Left ventricle myocardium inferior (tissue), 1 donor: Measurements from ENCODE around the gene FETUB. TPM values are rescaled to one million over a fixed set of nuclear protein-coding genes. Genes with fewer than 3 reads are reported as not detected.
A peak's percentile ranks its signal among the peaks of the same experiment; 100 is the strongest.

Experiments used
- DNase-seq: peaks from one replicate; pipeline ENCODE4 v3.0.0-alpha.2; 2020
- H3K27ac ChIP-seq: fragments of 200-600 bp; replicated peaks from 2 replicates; pipeline ENCODE4 v1.8.0; 2021
- H3K27me3 ChIP-seq: fragments of 200-600 bp; 2 replicates; pipeline ENCODE4 v1.8.0; 2021; ENCODE audit warnings: low read depth
- H3K36me3 ChIP-seq: fragments of 200-600 bp; 2 replicates; pipeline ENCODE4 v1.8.0; 2021
- H3K4me1 ChIP-seq: fragments of 200-600 bp; 2 replicates; pipeline ENCODE4 v1.8.0; 2021
- H3K4me3 ChIP-seq: fragments of 200-600 bp; 2 replicates; pipeline ENCODE4 v1.8.0; 2021; ENCODE audit warnings: mild to moderate bottlenecking, moderate library complexity
- H3K9me3 ChIP-seq: fragments of 200-600 bp; replicated peaks from 2 replicates; pipeline ENCODE4 v1.8.0; 2021
- intact Hi-C: fragments of 100-400 bp; cut with micrococcal nuclease; formaldehyde crosslinking; loops from one replicate; pipeline ENCODE4 v1.11.0; 2022
- total RNA-seq: library from RNA; stranded (reverse); fragmentation: NEBNext Ultra II Directional; extraction: Animal tissue kit (Norgen Biotek cat#: 25700); gene quantifications from one replicate; pipeline ENCODE4 v1.2.1, GENCODE V29; 2021
- TF ChIP-seq, protein P1 (sequence below): fragments of 200-600 bp; IDR thresholded peaks from 2 replicates; pipeline ENCODE4 v1.8.0; 2021; ENCODE audit warnings: antibody characterized with exemption, mild to moderate bottlenecking, borderline replicate concordance
- donor health status: DM: no; HTN: yes; CAD: no; lungs with severe emphysema.

FETUB gene
- total RNA-seq, 1 donor from 2014 or later: not detected

DNA sequence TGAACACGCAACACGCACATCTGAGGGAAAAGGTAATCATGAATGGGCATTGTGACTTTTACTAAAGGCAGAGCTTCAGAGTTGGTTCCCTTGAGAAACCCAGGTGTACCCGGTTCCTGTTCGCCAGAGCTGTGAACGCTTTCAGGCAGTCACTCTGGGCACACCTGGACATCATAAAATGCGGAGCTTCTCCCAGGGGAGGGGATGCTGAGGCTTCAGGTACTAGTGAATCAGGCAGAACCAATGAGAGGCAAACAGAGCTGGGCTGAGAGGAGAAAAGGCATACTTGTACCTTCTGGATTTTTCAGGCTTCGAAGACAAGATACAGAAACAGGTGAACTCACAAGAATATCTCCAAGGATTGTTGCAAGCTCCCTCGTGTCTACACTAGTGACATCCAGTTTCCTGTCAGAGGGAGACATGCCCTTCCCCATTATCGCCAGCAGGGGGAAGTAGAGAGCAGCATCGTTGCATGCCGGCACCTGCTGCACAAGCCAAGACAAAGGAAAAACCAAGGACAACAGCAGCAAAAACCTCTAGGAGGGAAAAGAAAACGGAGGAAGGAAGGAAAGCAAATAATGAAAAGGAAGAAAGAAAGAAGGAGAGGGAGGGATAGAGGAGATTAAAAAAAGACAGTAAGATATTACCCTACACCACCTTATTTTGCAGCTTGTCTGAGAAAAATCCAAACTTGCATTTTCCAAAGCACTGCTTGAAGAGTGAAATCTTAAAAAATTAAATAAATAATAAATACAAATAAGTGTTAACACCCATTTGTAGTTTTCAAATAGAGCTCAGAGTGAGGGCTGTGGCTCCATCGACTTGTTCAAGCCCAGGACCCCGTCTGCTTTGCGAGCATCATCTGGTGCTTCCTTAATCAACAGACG is 25.4 kb upstream of the FETUB start:
- intact Hi-C loops: no loop called here
- H3K4me3 ChIP-seq: no peak overlapping the region
- H3K27me3 ChIP-seq: peaks cover 58% of the 10 kb centered on the region
- H3K27ac ChIP-seq: no peak overlapping the region
- peaks cover 10% of the 10 kb centered on the region for H3K4me1 ChIP-seq
- no peaks in the 10 kb centered on the region for H3K36me3 ChIP-seq
- no peaks in the 10 kb centered on the region for H3K9me3 ChIP-seq
- peak; percentile 68 for DNase-seq
- TF ChIP-seq, protein P1, sequence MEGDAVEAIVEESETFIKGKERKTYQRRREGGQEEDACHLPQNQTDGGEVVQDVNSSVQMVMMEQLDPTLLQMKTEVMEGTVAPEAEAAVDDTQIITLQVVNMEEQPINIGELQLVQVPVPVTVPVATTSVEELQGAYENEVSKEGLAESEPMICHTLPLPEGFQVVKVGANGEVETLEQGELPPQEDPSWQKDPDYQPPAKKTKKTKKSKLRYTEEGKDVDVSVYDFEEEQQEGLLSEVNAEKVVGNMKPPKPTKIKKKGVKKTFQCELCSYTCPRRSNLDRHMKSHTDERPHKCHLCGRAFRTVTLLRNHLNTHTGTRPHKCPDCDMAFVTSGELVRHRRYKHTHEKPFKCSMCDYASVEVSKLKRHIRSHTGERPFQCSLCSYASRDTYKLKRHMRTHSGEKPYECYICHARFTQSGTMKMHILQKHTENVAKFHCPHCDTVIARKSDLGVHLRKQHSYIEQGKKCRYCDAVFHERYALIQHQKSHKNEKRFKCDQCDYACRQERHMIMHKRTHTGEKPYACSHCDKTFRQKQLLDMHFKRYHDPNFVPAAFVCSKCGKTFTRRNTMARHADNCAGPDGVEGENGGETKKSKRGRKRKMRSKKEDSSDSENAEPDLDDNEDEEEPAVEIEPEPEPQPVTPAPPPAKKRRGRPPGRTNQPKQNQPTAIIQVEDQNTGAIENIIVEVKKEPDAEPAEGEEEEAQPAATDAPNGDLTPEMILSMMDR: peak; percentile 95

DNA sequence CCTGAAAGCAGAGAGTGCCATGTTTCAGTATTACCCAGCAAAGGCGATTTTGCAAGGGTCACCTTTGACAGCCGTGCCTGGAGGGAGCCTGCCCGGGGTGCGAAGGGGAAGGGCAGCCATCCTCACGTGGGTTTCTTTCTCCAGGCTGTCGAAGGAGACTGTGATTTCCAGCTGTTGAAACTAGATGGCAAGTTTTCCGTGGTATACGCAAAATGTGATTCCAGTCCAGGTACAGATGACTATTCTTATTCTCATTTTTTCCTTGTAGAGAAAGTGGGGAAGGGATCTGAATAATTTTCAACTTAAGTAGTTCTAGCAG is 23.9 kb upstream of the FETUB start:
- H3K27ac ChIP-seq: no peak overlapping the region
- peaks cover 72% of the 10 kb centered on the region for H3K27me3 ChIP-seq
- intact Hi-C loops: no loop called here
- H3K4me3 ChIP-seq: no peak overlapping the region
- DNase-seq: no peak
- H3K4me1 ChIP-seq: peaks cover 10% of the 10 kb centered on the region
- H3K9me3 ChIP-seq: no peaks in the 10 kb centered on the region
- TF ChIP-seq, protein P1: no peak
- H3K36me3 ChIP-seq: no peaks in the 10 kb centered on the region

DNA sequence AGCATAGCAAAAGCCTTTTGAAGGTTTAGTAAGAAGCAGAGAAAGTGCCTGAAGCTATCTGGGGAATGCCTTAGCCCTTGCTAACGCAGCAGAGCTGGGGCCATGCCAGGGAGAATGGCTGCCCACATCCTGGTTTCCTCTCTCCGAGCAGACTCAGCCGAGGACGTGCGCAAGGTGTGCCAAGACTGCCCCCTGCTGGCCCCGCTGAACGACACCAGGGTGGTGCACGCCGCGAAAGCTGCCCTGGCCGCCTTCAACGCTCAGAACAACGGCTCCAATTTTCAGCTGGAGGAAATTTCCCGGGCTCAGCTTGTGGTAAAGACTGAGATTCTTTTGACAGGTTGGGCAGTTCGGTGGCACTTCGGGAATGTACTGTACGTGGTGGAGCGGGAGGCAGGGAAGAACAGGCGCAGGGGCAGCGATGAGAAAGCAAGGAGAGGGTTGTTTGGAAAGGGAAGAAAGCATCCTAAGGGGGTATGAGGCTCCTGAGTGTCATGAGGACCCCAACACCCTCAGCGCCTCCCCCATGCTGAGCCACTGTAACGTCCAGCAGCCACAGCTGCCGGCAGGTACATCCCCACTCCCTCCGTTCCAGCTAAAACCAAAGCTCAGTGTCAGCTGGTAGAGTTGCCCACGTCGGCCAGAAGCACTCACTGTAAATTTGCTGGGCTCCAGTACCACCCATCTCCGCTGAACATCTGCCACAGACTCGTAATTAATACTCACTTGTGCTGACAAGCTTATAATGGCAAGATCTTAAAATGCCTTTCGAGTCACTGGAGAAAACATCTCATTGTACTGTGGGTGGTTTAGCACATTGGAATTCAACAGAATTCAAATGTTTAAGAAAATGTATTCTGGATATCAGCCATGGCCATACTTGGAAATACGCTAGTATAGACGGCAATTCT is 22.9 kb upstream of the FETUB start:
- H3K27me3 ChIP-seq: peaks cover 72% of the 10 kb centered on the region

DNA sequence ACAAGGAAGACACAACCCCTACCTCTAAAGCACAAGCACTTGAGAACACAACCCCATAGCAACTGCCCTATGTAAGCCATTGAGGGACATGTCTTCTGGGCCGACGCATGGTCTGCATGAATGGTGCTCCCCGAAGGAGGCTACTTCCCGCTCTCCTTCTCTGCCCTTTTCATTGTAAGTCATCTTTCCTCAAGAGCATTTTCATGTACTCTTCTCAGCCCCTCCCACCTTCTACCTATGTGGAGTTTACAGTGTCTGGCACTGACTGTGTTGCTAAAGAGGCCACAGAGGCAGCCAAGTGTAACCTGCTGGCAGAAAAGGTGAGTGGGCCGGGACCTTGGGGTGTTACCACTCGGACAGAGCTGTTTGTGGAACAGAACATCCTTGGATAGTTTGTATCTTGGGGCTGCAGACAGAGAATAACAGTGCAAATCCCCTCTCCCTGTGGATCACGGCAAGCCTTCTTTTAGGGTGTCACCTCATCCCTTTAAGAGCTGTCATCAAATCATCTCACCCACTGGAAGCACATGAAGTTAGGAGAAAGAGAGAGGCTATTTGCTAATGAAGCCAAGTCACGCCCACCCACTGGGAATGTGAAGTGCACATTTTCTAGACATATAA is 21.8 kb upstream of the FETUB start:
- intact Hi-C loops: no loop called here
- Histone ChIP-seq H3K9me3 (no peaks in the 10 kb centered on the region), H3K27ac (no peak overlapping the region), H3K27me3 (peaks cover 62% of the 10 kb centered on the region), H3K36me3 (no peaks in the 10 kb centered on the region), H3K4me3 (no peak overlapping the region), H3K4me1 (peaks cover 10% of the 10 kb centered on the region)
- TF ChIP-seq, protein P1: no peak
- no peak for DNase-seq

More for the DNA sequence above, 22.9 kb upstream of the FETUB start:
- no peaks in the 10 kb centered on the region for H3K36me3 ChIP-seq
- peaks cover 10% of the 10 kb centered on the region for H3K4me1 ChIP-seq
- intact Hi-C loops: no loop called here
- no peak overlapping the region for H3K27ac ChIP-seq
- peak overlapping the region; percentile 39 for H3K4me3 ChIP-seq
- TF ChIP-seq, protein P1: peak; percentile 86
- DNase-seq: peak; percentile 77
- no peaks in the 10 kb centered on the region for H3K9me3 ChIP-seq

DNA sequence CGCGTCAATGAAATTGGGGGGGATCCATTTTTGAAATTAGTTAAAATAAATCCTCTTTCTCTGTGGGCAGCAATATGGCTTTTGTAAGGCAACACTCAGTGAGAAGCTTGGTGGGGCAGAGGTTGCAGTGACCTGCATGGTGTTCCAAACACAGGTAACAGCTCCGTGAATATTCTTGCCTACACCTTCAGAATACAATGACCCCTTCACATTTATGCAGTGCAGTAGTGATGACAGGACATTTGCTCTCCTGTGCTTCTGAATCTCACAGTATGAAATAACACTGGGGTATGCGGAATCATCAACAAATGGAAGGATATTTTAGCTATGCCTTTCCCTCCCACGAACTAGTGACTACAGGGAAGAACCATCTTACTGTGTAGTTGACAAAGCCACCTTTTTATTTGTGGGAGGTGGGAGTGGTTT is 20.4 kb upstream of the FETUB start:
- H3K27me3 ChIP-seq: peaks cover 49% of the 10 kb centered on the region
- no peaks in the 10 kb centered on the region for H3K9me3 ChIP-seq
- H3K27ac ChIP-seq: no peak overlapping the region
- intact Hi-C loops: no loop called here
- H3K36me3 ChIP-seq: no peaks in the 10 kb centered on the region
- H3K4me3 ChIP-seq: no peak overlapping the region
- TF ChIP-seq, protein P1: no peak
- no peak for DNase-seq
- peaks cover 10% of the 10 kb centered on the region for H3K4me1 ChIP-seq
